NB4 (cell line): ENCODE data around the gene ZNF746.

Experiments used
- CTCF ChIP-seq: IDR thresholded peaks from one replicate; pipeline ENCODE4 v1.5.1; 2012; ENCODE audit warnings: low read depth, low read length
- MYC ChIP-seq: IDR thresholded peaks from 2 replicates; pipeline ENCODE4 v1.6.1; 2011; ENCODE audit warnings: low read depth, low read length
- POLR2A ChIP-seq: IDR thresholded peaks from 2 replicates; pipeline ENCODE4 v1.6.1; 2011; ENCODE audit warnings: mild to moderate bottlenecking; ENCODE audit not compliant: insufficient read length; ENCODE audit errors: extremely low read depth

DNA sequence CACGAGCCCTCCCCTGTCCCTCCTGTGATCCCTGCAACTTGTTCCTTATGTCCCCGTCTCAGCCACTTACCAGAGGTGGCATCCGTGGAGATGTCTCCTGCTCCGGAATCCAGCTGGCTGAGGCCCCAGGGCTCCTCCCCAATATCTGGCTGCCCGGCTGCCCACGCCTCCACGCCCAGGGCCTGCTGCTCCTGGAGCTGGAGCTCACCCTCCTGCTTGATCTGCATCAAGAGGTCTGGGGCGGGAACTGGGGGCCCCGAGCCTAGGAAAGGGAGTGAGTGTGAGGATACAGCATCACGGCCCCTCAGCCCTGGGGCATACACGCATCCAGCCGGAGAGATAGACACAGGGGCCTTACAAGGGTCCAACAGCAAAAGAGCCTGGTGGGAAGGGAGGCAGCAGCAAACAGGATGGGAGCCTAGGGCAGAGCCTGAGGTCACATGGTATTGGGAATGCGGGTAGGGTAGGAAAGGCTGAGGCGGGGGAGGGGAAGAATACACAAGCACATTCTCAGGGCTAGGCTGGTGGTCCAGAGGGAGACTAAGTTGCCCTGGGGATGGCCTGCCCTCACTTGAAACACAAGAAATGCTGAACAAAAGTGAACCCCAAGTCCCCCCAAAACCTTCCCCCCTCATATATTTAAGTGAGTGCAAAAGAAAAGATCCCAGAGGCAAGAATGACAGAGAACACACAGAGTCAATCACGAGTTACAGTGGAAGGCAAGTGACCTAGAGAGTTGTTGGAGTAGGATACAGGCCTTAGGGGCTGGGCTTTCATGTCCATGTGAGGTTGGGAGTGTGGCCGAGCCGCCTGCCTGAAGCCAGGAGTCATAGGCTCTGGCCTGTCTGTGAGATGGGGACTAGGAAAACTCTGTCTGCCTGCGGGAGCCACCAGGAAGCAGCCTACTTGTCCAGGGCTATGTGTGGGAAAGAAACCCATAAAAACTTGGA, 19.8 kb downstream of the ZNF746 start:
- TF ChIP-seq CTCF = no peak
- TF ChIP-seq POLR2A = no peak
- no peak for TF ChIP-seq MYC
